GM21619 (cell line): ENCODE results near the gene N4BP3.
A peak's percentile ranks its signal among the peaks of the same experiment; 100 is the strongest.
"Not testable (repeated sequence)": the region's sequence is repeated elsewhere in the genome, so short reads cannot be mapped to it uniquely, and the experiment has no call there.

Experiments used
- ATAC-seq: cut with Tn5 transposase; IDR thresholded peaks from one replicate; pipeline ENCODE4 v1.9.1; 2021; ENCODE audit not compliant: unreplicated experiment

The N4BP3 gene, protein sequence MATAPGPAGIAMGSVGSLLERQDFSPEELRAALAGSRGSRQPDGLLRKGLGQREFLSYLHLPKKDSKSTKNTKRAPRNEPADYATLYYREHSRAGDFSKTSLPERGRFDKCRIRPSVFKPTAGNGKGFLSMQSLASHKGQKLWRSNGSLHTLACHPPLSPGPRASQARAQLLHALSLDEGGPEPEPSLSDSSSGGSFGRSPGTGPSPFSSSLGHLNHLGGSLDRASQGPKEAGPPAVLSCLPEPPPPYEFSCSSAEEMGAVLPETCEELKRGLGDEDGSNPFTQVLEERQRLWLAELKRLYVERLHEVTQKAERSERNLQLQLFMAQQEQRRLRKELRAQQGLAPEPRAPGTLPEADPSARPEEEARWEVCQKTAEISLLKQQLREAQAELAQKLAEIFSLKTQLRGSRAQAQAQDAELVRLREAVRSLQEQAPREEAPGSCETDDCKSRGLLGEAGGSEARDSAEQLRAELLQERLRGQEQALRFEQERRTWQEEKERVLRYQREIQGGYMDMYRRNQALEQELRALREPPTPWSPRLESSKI

DNA sequence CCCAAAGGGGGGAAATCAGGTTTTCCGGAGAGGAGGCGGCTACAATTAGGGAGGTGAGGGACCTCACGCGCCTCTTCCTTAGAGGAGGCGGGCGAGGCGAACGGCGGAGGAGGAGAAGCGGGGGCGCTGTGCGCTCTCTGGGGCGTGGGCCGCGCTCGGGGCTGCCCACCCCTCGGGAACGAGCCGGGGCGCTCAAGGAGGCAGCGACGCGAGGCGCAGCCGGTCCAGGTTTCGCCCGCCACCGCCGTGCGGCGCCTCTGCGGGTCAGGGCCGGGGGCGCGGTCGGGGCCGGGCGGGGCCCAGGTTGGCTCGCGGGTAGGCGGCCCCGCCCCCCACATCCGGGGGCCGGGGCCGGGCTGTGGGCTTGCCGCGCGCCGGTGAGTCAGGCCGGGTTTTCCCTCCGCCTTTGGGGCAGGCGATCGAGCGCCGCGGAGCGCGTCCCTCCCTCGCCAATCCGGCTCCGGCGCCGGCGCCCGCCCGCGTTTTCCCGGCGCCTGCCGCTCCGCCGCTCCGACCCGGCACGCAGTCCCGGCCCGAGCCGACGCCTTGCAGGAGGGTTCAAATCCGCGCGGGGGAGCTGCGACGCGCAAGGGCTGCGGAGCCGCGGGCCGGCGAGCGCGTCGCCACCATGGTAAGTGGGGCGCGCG is at the start of gene N4BP3:
Gene N4BP3 (plus strand): TSS at position 392 of the 647 bp plus-strand sequence. CDS start 6,052 bp downstream, outside the sequence.
- peak; percentile 53 for ATAC-seq

- no peak for ATAC-seq
Observed at GRCh38 chr5:178067755-178068154, 45.6 kb upstream of the N4BP3 start.

DNA sequence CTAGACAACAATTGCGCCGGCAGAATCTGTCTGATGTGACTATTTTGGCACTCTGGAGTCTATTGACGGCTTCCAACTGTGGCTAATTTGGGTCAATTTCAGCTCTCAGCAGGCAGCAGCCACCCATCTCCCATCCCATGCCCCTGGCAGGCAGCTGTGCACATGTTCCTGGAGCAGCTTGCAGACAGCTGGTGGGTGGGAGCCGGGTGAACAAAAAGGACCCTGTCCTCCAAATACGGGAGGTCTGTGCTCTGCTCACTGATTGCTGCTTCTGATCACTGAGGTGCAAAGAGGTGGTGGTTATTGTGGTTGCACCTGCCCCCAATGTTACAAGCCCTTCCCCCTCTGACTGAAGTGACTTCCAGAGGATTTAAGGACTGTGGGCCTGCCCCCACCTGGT is 45.0 kb upstream of the N4BP3 start:
- ATAC-seq: no peak

DNA sequence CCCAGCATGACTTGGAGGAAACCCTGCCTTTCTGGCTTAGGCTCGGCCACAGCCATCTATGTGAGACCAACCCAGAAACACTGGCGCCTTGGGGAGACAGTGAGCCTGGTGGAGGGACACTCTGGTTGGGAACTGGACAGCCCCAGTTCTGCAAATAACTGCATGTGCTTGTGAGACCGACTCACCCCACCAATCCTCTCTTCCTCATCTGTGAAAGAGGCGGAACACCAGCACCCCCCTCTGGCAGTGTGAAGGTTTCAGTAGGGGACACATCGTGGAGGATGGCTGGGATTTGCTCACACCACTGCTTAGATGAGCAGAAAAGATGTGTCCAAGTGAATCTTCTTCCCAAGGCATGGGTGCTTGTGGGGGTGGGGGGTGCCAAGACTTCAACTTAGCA is 43.4 kb upstream of the N4BP3 start:
- no peak for ATAC-seq

DNA sequence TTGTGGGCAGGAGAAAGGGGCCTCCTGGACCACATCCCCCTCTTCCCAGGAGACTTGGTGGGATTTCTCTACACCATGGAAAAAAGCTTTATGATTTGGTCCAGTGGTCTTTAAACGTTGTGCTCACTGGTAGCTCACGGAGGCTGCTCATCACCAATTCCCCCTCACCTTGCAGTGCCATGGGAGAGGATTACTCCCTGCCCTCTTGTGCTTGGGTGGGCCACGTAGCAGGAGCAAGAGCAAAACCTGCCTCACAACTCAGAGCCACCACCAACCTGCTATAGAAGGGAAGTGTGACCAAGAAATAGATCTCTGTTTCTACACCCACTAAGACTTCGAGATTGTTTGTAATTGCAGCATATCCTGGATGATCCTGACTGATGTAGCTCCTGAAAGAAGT is 42.2 kb upstream of the N4BP3 start:
- ATAC-seq: no peak

DNA sequence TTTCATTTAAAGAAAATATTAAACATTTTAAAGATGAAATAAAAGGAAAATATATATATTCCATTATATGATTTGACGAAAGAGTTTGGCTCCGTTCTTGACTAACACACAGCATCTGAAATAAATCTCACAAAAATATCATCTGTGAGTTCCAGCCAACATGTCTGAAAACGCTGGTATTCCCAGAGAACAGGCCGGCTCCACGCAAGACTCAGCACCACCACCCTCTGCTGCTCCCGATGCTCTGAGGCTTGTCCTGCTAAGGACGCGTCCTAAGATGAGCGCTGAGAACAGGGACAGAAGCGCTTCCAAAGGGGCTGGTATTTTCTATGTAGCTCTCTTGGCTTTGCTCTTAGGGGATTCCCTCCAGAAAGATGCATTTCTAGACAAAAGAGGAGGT is 40.6 kb upstream of the N4BP3 start:
- no peak for ATAC-seq

DNA sequence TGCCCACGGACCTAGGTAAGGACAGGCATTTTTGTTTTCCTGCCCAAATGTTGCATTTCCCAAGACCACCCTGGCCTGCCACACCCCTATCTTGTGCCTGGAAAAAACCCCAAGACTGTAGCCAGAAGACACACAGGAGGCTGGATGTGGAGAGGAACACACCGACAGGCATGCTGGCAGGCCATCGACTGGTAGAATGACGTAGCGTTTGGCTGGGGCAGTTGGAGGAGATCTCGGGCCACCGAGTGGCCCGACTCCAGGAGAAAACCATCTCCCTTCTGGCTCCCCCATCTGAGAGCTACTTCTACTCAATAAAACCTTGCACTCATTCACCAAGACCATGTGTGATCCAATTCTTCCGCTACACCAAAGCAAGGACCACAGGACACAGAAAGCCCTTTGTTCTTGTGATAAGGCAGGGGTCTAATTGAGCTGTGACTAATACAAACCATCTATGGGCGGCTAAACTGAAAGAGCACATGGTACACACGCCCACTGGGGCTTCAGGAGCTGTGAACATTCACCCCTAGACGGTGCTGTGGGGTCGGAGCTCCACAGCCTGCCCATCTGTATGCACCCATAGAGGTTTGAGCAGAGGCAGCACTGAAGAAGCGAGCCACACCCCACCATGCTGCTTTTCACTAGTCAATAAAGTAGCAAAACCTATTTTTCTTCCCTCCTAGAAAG is 38.9 kb upstream of the N4BP3 start:
- ATAC-seq: no peak

- ATAC-seq: not testable (repeated sequence)
Observed at GRCh38 chr5:178076965-178077364, 36.4 kb upstream of the N4BP3 start.

- no peak for ATAC-seq
Observed at GRCh38 chr5:178077751-178078150, 35.6 kb upstream of the N4BP3 start.

- no peak for ATAC-seq
Observed at GRCh38 chr5:178078197-178079010, 34.9 kb upstream of the N4BP3 start.

- no peak for ATAC-seq
Observed at GRCh38 chr5:178080056-178080455, 33.3 kb upstream of the N4BP3 start.

DNA sequence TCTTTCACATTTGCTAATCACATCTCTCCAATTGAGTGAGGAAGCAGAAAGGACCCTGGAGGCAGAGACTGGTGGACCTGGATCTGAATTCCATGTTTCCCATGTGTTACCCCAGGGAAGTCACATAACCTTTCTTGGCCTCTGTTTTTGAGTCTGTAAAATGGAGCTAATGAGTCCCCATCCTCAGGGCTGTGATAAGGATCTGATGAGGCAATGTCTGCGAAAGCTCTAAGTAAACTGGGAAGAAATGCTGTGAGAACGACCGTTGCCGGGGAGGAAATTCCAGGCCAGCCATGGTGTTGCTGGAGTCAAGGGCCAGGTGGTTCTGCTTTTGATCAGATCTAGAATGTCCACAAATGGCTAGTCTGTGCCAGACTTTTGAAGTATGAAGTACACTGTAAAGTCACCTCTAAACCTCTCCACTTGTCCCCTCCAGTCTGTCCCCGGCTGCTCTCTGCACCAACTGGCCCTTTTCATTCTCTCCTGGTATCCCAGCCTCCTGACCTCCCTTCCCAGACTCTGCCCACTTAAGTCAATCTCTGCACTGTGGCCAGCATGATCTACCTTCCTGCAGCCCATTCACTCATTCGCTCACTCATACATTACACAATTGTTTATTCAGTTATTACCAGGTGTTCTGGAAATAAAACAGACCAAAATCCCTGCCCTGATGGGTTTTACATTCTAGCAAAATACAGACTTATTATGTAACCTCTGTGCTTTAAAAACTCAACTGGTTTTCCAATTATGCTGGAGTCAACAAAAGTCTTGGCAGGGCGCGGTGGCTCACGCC is 32.5 kb upstream of the N4BP3 start:
- no peak for ATAC-seq

DNA sequence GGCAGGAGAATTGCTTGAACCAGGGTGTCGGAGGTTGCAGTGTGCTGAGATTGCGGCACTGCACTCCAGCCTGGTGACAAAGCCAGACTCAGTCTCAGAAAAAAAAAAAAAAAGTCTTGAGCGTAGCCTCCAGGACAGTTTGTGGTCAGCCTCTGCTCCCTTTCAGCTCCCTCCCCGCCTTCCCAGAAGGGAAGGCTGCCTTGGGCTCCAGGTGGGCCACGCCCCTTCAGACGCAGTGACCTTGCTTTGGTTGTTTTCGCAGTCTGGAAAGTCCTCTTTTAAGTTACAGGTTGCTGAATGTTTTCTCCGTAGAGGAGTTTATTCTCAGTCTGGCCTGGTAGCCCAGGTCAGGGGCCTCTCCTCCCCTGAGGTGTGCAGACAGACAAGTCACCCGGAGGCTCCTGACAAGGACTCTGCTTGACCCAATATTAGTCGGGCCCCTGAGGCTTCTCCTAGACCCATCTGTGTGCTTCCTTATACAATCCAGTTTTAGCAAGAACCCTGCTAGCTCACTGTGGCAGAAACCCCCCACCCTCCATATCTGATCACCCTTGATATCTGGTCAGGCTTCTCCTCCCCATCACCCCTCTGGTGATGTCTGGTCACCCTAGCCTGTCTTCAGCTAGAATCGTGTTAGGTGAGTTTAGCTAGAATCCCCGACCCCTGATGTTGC is 31.6 kb upstream of the N4BP3 start:
- no peak for ATAC-seq

- ATAC-seq: no peak
Observed at GRCh38 chr5:178083922-178084321, 29.4 kb upstream of the N4BP3 start.

DNA sequence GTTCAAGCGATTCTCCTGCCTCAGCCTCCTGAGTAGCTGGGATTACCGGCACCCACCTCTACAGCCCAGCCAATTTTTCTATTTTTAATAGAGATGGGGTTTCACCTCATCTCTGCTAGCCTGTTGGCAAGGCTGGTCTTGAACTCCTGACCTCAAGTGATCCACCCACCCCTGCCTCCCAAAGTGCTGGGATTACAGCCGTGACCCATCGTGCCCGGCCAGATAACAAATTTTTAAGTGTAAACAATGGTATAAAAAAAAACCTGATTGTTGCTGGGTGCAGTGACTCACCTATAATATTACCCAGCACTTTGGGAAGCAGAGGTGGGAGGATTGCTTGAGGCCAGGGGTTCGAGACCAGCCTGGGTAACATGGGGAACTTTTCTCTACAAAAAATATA is 28.0 kb upstream of the N4BP3 start:
- no peak for ATAC-seq

DNA sequence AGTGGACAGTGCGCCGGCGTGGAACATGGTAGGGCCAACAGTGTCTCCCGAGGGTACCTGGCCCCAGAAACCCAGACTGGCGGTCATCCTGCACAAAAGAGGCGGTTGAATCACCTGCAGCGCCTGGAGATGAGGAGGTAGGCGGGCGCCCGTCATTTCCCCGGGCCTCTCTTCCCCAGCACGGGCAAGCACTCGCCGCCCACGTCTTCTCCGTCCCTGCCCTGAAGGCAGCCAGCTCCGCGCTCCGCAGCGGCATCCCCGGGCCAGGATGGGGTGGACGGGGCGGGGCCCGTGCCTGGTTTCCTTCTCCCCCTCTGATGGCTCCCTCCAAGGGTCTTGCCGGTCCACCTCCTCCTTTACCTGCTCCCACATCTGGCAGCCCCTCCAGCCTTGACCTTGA is 27.1 kb upstream of the N4BP3 start:
- no peak for ATAC-seq

DNA sequence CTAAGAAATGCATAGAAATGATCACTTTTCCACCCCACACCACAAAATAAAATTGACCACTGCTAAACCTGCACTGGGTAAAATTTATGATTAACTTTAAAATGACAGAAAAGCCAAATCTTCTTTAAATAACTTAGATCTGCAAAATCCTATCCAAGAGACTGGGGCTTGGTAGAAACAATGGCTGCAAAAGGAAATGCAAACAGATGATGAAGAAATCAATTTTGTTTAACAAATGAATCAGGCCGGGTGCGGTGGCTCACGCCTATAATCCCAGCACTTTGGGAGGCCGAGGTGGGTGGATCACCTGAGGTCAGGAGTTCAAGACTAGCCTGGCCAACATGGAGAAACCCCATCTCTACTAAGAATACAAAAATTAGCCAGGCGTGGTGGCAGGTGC is 26.1 kb upstream of the N4BP3 start:
- ATAC-seq: not testable (repeated sequence)

DNA sequence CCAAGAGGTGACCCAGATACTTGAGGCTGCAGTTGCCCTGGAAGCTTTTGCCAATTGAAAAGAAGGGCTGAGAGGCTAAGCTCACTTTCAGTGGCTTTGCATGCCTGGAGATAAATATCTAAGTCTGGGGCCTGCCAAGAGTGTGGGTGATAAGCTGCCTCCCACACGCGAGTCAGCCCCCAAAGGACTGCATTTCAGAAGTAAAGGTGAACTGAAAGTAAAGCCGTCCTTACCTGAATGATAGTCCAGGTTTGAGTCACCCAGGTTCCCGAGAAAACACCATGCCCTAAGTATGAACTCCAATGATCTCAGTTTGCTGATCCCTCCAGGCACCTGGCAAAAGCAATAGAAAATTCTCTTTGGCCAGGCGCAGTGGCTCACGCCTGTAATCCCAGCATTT is 22.5 kb upstream of the N4BP3 start:
- no peak for ATAC-seq

- ATAC-seq: no peak
Observed at GRCh38 chr5:178093134-178093533, 20.2 kb upstream of the N4BP3 start.

GRCh38 chr5:178094345-178094744 is 19.0 kb upstream of the N4BP3 start:
- ATAC-seq: no peak
